ENCODE data around the gene NEIL1.

DNA sequence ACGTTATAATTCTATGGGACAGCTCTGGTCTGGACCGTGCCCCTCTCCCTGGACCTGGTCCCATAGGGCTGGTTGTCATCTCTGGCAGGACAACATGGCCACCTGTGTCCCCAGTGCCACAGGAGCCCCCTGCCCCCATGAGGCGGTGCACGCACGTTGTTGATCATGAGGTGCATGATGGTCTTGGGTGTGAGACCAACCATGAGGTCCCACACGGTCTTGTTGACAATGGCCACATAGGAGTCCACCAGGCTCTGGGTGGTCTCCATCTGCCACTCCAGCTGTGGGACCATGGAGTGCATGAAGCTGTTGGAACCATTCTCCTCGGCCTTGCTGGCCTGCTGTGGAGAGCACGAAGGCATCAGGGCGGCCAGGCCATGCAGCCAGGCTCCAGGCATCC lies 44.5 kb upstream of the NEIL1 start:
- TF ChIP-seq TAF1 (IDR thresholded peaks at IDR 0.05; ENCODE audit: borderline replicate concordance, low read depth, low read length) (no peak), POLR2A (IDR thresholded peaks at IDR 0.05; ENCODE audit: low read depth, low read length) (no peak)

Measured in GM12892 (cell line).